Measurements from ENCODE around the gene FAM32A.

GRCh38 chr19:16160445-16160942 is 24.7 kb upstream of the FAM32A start:
- TF ChIP-seq, protein P1, sequence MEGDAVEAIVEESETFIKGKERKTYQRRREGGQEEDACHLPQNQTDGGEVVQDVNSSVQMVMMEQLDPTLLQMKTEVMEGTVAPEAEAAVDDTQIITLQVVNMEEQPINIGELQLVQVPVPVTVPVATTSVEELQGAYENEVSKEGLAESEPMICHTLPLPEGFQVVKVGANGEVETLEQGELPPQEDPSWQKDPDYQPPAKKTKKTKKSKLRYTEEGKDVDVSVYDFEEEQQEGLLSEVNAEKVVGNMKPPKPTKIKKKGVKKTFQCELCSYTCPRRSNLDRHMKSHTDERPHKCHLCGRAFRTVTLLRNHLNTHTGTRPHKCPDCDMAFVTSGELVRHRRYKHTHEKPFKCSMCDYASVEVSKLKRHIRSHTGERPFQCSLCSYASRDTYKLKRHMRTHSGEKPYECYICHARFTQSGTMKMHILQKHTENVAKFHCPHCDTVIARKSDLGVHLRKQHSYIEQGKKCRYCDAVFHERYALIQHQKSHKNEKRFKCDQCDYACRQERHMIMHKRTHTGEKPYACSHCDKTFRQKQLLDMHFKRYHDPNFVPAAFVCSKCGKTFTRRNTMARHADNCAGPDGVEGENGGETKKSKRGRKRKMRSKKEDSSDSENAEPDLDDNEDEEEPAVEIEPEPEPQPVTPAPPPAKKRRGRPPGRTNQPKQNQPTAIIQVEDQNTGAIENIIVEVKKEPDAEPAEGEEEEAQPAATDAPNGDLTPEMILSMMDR (IDR thresholded peaks at IDR 0.05) = no peak
- no peak for TF ChIP-seq POLR2A (IDR thresholded peaks at IDR 0.05)

Measured in adrenal gland (tissue), 5 donors.